Esophagus muscularis mucosa (tissue), 4 donors: ENCODE results near the gene RELCH. TPM values are rescaled to one million over a fixed set of nuclear protein-coding genes. Genes with fewer than 3 reads are reported as not detected.

ENCODE experiments used
- DNase-seq: peaks from one replicate; pipeline ENCODE4 v3.0.0-alpha.2; 2017; ENCODE audit errors: extremely low spot score
- H3K27ac ChIP-seq, 4 donors: fragments of 200-600 bp; sonication (generic); replicated peaks in 1 of 4; 1 replicate in 3 of 4; 2 replicates in 1 of 4; pipeline ENCODE4 v1.5.1; 2016 to 2019; ENCODE audit warnings: mild to moderate bottlenecking in 1 of 4
- H3K27me3 ChIP-seq, 4 donors: fragments of 200-600 bp; sonication (generic); one replicate each; pipeline versions ENCODE4 v1.5.1 to v1.6.0; 2016 to 2019
- H3K36me3 ChIP-seq, 4 donors: fragments of 200-600 bp; sonication (generic); one replicate each; pipeline ENCODE4 v1.5.1; 2016 to 2019
- H3K4me1 ChIP-seq, 4 donors: fragments of 200-600 bp; sonication (generic); one replicate each; pipeline ENCODE4 v1.5.1; 2016 to 2019
- H3K4me3 ChIP-seq, 4 donors: fragments of 200-600 bp; sonication (generic); 1 replicate in 2 of 4; 2 replicates in 2 of 4; pipeline ENCODE4 v1.5.1; 2016 to 2019; ENCODE audit warnings: mild to moderate bottlenecking in 4 of 4, moderate library complexity in 1 of 4
- H3K9me3 ChIP-seq, 4 donors: fragments of 200-600 bp; sonication (generic); 1 replicate in 3 of 4; 2 replicates in 1 of 4; pipeline ENCODE4 v1.5.1; 2016 to 2019
- CTCF ChIP-seq, 3 experiments: fragments of 200-600 bp in 2 of 3; fragments of 450-650 bp in 1 of 3; sonication (generic) in 2 of 3; IDR thresholded peaks; one replicate each; pipeline ENCODE4 v1.5.1; 2017 to 2019; ENCODE audit warnings: antibody characterized with exemption in 3 of 3, mild to moderate bottlenecking in 2 of 3, moderate library complexity in 1 of 3
- EP300 ChIP-seq: sonication (generic); formaldehyde crosslinking; IDR thresholded peaks from one replicate; pipeline ENCODE4 v1.6.1; 2017; ENCODE audit warnings: antibody characterized with exemption
- POLR2A ChIP-seq: fragments of 450-650 bp; IDR thresholded peaks from one replicate; pipeline ENCODE4 v1.6.1; 2017; ENCODE audit warnings: antibody characterized with exemption, moderate library complexity, mild to moderate bottlenecking, low read depth
- POLR2AphosphoS5 ChIP-seq, 2 donors: sonication (generic); formaldehyde crosslinking; IDR thresholded peaks; one replicate each; pipeline ENCODE4 v1.6.1; 2017; ENCODE audit warnings: antibody characterized with exemption in 2 of 2
- WGBS: methylation state at CpG from one replicate; pipeline ENCODE4 v1.1.5; 2018; 5-methylcytosine and 5-hydroxymethylcytosine counted together
- intact Hi-C: fragments of 100-400 bp; cut with DNase I; formaldehyde crosslinking; loops from one replicate; pipeline ENCODE4 v1.15.1; 2023
- total RNA-seq, 4 donors: library from RNA; depleted of rRNA; stranded (reverse); fragments of >200 nt; gene quantifications; one replicate each; pipeline versions ENCODE4 v1.1.0 to v1.2.1, GENCODE V29; 2016

Gene RELCH
- total RNA-seq, 4 donors from 2014 or later = 15.9 to 17.9 (median 17.5) TPM

GRCh38 chr18:62144338-62144737 lies 42.7 kb upstream of the RELCH start:
- H3K9me3 ChIP-seq = no peaks in the 10 kb centered on the region
- H3K27ac ChIP-seq = no peak overlapping the region
- no peak overlapping the region for H3K4me3 ChIP-seq
- intact Hi-C loops = no loop called here
- TF ChIP-seq POLR2A (no peak), EP300 (no peak), CTCF (IDR thresholded peaks at IDR 0.05) (no peak), POLR2AphosphoS5 (IDR thresholded peaks at IDR 0.05) (no peak)
- peaks cover 0 to 31% (median 19%) of the 10 kb centered on the region in 4 donors for H3K36me3 ChIP-seq
- no peak for DNase-seq
- H3K4me1 ChIP-seq = no peaks in the 10 kb centered on the region
- WGBS = 98% methylated on average over 2 of the region's 2 CpGs
- H3K27me3 ChIP-seq = no peaks in the 10 kb centered on the region

GRCh38 chr18:62151068-62151771 lies 35.8 kb upstream of the RELCH start:
- TF ChIP-seq POLR2AphosphoS5 (IDR thresholded peaks at IDR 0.05) (no peak), CTCF (IDR thresholded peaks at IDR 0.05) (no peak), EP300 (no peak), POLR2A (no peak)
- H3K27me3 ChIP-seq = no peaks in the 10 kb centered on the region
- no peak overlapping the region for H3K4me3 ChIP-seq
- no peak for DNase-seq
- WGBS = 85% methylated on average over 9 of the region's 9 CpGs
- H3K4me1 ChIP-seq = no peaks in the 10 kb centered on the region
- no peaks in the 10 kb centered on the region for H3K9me3 ChIP-seq
- H3K27ac ChIP-seq = no peak overlapping the region
- intact Hi-C loops = no loop called here
- H3K36me3 ChIP-seq = peaks cover 0 to 46% (median 20%) of the 10 kb centered on the region in 4 donors

- DNase-seq = no peak
- Histone ChIP-seq H3K36me3 (peaks cover 0 to 54% (median 18%) of the 10 kb centered on the region in 4 donors), H3K27me3 (no peaks in the 10 kb centered on the region), H3K4me1 (no peaks in the 10 kb centered on the region), H3K27ac (no peak overlapping the region), H3K4me3 (no peak overlapping the region), H3K9me3 (no peaks in the 10 kb centered on the region)
- 100% methylated on average over 1 of the region's 1 CpG for WGBS
- TF ChIP-seq CTCF (IDR thresholded peaks at IDR 0.05) (no peak), POLR2A (no peak), EP300 (no peak), POLR2AphosphoS5 (IDR thresholded peaks at IDR 0.05) (no peak)
- intact Hi-C loops = no loop called here
Measured at GRCh38 chr18:62152844-62153243, 34.2 kb upstream of the RELCH start.

GRCh38 chr18:62157843-62158242 lies 29.2 kb upstream of the RELCH start:
- intact Hi-C loops = no loop called here

More at GRCh38 chr18:62157843-62158242, 29.2 kb upstream of the RELCH start:
- 88% methylated on average over 1 of the region's 1 CpG for WGBS
- Histone ChIP-seq H3K36me3 (peaks cover 0 to 52% (median 13%) of the 10 kb centered on the region in 4 donors), H3K4me1 (no peaks in the 10 kb centered on the region), H3K4me3 (no peak overlapping the region), H3K9me3 (no peaks in the 10 kb centered on the region), H3K27ac (no peak overlapping the region), H3K27me3 (no peaks in the 10 kb centered on the region)
- DNase-seq = no peak
- TF ChIP-seq POLR2AphosphoS5 (IDR thresholded peaks at IDR 0.05) = no peak
- TF ChIP-seq CTCF (IDR thresholded peaks at IDR 0.05) = no peak
- TF ChIP-seq EP300 = no peak
- TF ChIP-seq POLR2A = no peak
